A549 (cell line): ENCODE measurements around the gene BHMT. TPM values are rescaled to one million over a fixed set of nuclear protein-coding genes. Genes with fewer than 3 reads are reported as not detected.

Source experiments
- ATAC-seq, 2 experiments: fragments of 200-7000 bp in 1 of 2; fragments of >200 bp in 1 of 2; cut with Nextera tagmentation in 1 of 2; cut with Tn5 transposase in 1 of 2; 3 replicates each; pipeline versions ENCODE4 v1.8.0 to v1.9.1; 2018 to 2020; ENCODE audit warnings: mild to moderate bottlenecking in 1 of 2, moderate library complexity in 1 of 2
- CTCF ChIA-PET: fragments of 300-600 bp; sonication (Branson Sonifier 250); formaldehyde crosslinking; extraction: SDS; loops from one replicate; lab custom pipeline; 2021; ENCODE audit warnings: antibody characterized with exemption, inconsistent platforms; lab: Yijun Ruan, JAX
- POLR2A ChIA-PET: fragments of 350-600 bp; formaldehyde crosslinking; extraction: SDS; loops from one replicate; lab custom pipeline; 2021; ENCODE audit warnings: antibody characterized with exemption, inconsistent platforms; lab: Yijun Ruan, JAX
- DNase-seq, 2 experiments: peaks; one replicate each; pipeline versions ENCODE4 v3.0.0 to v3.0.0-alpha.2; 2011 to 2016; ENCODE audit warnings: low read depth in 1 of 2, low spot score in 1 of 2
- FAIRE-seq: peaks from 2 replicates; lab custom pipeline; 2011; peaks lifted over from hg19 to GRCh38; lab: Jason Lieb, UNC
- H3K27ac ChIP-seq, 2 experiments: fragments of >200 bp; sonication (Bioruptor Twin); formaldehyde crosslinking; 3 replicates each; pipeline ENCODE4 v1.5.1; 2016 to 2017
- H3K4me1 ChIP-seq: fragments of >200 bp; sonication (Bioruptor Twin); formaldehyde crosslinking; 3 replicates; pipeline ENCODE4 v1.6.1; 2016
- H3K4me2 ChIP-seq: fragments of >200 bp; sonication (Bioruptor Twin); formaldehyde crosslinking; 3 replicates; pipeline ENCODE4 v1.6.1; 2016
- H3K4me3 ChIP-seq: fragments of >200 bp; sonication (Bioruptor Twin); formaldehyde crosslinking; 3 replicates; pipeline ENCODE4 v1.5.1; 2016
- H3K9me3 ChIP-seq: fragments of >200 bp; sonication (Bioruptor Twin); formaldehyde crosslinking; 3 replicates; pipeline ENCODE4 v1.6.1; 2016
- EHF ChIP-seq: fragments of 250-450 bp; sonication (Bioruptor Pico); IDR thresholded peaks from 2 replicates; pipeline ENCODE4 v1.5.0; 2020; ENCODE audit warnings: mild to moderate bottlenecking
- EHMT2 ChIP-seq: fragments of 200-600 bp; sonication (generic); IDR thresholded peaks from 2 replicates; pipeline ENCODE4 v1.6.1; 2016; ENCODE audit warnings: antibody characterized with exemption, low read depth, mild to moderate bottlenecking, moderate library complexity
- FOSL2 ChIP-seq, 2 experiments: fragments of 450-650 bp in 1 of 2; fragments of >200 bp in 1 of 2; sonication (Bioruptor Twin) in 1 of 2; formaldehyde crosslinking; IDR thresholded peaks; 2 replicates each; pipeline versions ENCODE4 v1.5.0 to v1.6.1; 2016 to 2020; ENCODE audit warnings: mild to moderate bottlenecking in 1 of 2, moderate library complexity in 1 of 2
- FOXS1 ChIP-seq: fragments of 250-450 bp; sonication (Bioruptor Pico); IDR thresholded peaks from 2 replicates; pipeline ENCODE4 v1.5.0; 2020; ENCODE audit warnings: mild to moderate bottlenecking, moderate library complexity
- GATA3 ChIP-seq: IDR thresholded peaks from 2 replicates; pipeline ENCODE4 v1.6.1; 2012; ENCODE audit warnings: borderline replicate concordance
- HOXB5 ChIP-seq: fragments of 250-450 bp; sonication (Bioruptor Pico); IDR thresholded peaks from 2 replicates; pipeline ENCODE4 v1.5.0; 2020; ENCODE audit warnings: mild to moderate bottlenecking, moderate library complexity
- KDM5A ChIP-seq: fragments of 200-600 bp; sonication (generic); IDR thresholded peaks from 2 replicates; pipeline ENCODE4 v1.6.1; 2016; ENCODE audit warnings: antibody characterized with exemption, mild to moderate bottlenecking
- MAZ ChIP-seq: fragments of 150-350 bp; IDR thresholded peaks from 2 replicates; pipeline ENCODE4 v1.6.1; 2014; ENCODE audit warnings: antibody characterized with exemption, low read depth, low read length, borderline replicate concordance
- NFE2L2 ChIP-seq: fragments of 150-350 bp; conservative IDR thresholded peaks from 2 replicates; pipeline ENCODE4 v1.6.1; 2014; ENCODE audit warnings: low read length
- NPAS2 ChIP-seq: fragments of 250-450 bp; sonication (Bioruptor Pico); IDR thresholded peaks from 2 replicates; pipeline ENCODE4 v1.8.0; 2022; ENCODE audit warnings: mild to moderate bottlenecking, moderate library complexity, borderline replicate concordance
- NR3C1 ChIP-seq: fragments of >200 bp; sonication (Bioruptor Twin); formaldehyde crosslinking; IDR thresholded peaks from 3 replicates; pipeline ENCODE4 v1.6.1; 2017
- RARB ChIP-seq: fragments of 250-450 bp; sonication (Bioruptor Pico); IDR thresholded peaks from 2 replicates; pipeline ENCODE4 v1.8.0; 2021; ENCODE audit warnings: mild to moderate bottlenecking, moderate library complexity
- RFX5 ChIP-seq: fragments of 450-650 bp; IDR thresholded peaks from 2 replicates; pipeline ENCODE4 v1.7.1; 2014; ENCODE audit warnings: antibody characterized with exemption, mild to moderate bottlenecking, moderate library complexity
- RNF2 ChIP-seq: fragments of 200-600 bp; sonication (generic); IDR thresholded peaks from 2 replicates; pipeline ENCODE4 v1.6.1; 2016; ENCODE audit warnings: low read depth, mild to moderate bottlenecking, antibody characterized with exemption, moderate library complexity, borderline replicate concordance
- TP53 ChIP-seq: fragments of 250-450 bp; sonication (Bioruptor Pico); IDR thresholded peaks from 2 replicates; pipeline ENCODE4 v1.5.0; 2021; ENCODE audit warnings: mild to moderate bottlenecking, moderate library complexity
- ZNF302 ChIP-seq: fragments of 250-450 bp; sonication (Bioruptor Pico); IDR thresholded peaks from 2 replicates; pipeline ENCODE4 v1.9.0; 2021; ENCODE audit warnings: inconsistent platforms, mild to moderate bottlenecking, moderate library complexity
- ZSCAN20 ChIP-seq: fragments of 250-450 bp; sonication (Bioruptor Pico); IDR thresholded peaks from 2 replicates; pipeline ENCODE4 v1.8.0; 2022; ENCODE audit warnings: mild to moderate bottlenecking, moderate library complexity
- WGBS: methylation state at CpG from one replicate; pipeline ENCODE4 v1.1.6; 2017; ENCODE audit errors: missing lambda C conversion rate; 5-methylcytosine and 5-hydroxymethylcytosine counted together
- polyA plus RNA-seq, 4 experiments: library from polyadenylated mRNA; depleted of rRNA in 3 of 4; stranded (reverse); fragments of >200 nt; fragmentation: RNase III in 1 of 4; extraction: RNeasy Plus Mini Kit Qiagen cat#74134 plus additional on column Dnase treatment in 1 of 4; gene quantifications; 2 replicates in 3 of 4; 3 replicates in 1 of 4; pipeline ENCODE4 v1.2.3, GENCODE V29; 2011 to 2017
- TF ChIP-seq, protein P1 (sequence below): fragments of >200 bp; sonication (Bioruptor Twin); formaldehyde crosslinking; IDR thresholded peaks from 2 replicates; pipeline ENCODE4 v1.6.1; 2016
- TF ChIP-seq, protein P2 (sequence below): fragments of 250-450 bp; sonication (Bioruptor Pico); IDR thresholded peaks from 2 replicates; pipeline ENCODE4 v1.5.0; 2021; ENCODE audit warnings: mild to moderate bottlenecking, moderate library complexity, borderline replicate concordance
- TF ChIP-seq, protein P3 (sequence below): IDR thresholded peaks from 2 replicates; pipeline ENCODE4 v1.6.1; 2012; ENCODE audit warnings: low read depth, borderline replicate concordance
- TF ChIP-seq, protein P4 (sequence below): IDR thresholded peaks from 2 replicates; pipeline ENCODE4 v1.6.1; 2012

The BHMT gene
- polyA plus RNA-seq, 2 of the 4 experiments (the other 2 are of a cell fraction): not detected

DNA sequence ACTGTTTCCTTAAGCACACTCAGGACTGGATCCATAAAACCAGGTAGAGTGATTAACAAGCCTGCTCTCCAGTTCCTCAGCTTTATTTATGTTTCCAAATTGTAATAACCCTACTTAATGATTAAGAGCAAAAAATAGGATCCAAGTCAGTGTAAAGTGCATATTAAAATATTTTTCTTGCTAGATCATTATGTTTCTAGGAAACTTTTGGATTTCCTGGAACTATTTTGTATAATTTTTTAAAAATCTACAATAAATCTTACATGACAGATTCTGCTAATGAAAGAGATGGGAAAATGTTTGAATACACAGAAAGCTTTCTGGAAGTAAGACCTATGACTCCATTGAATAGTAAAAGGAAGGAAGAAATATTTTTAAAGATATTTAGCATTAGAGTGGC is 35.5 kb downstream of the BHMT start:
- ChIA-PET POLR2A (no interaction called here), CTCF (interaction anchor here (0.6 to 2.0 kb wide), 5 partner anchors 9 to 123 kb away, joined by 3 to 16 read pairs (median 5); no protein-coding TSS in a partner anchor)
- Histone ChIP-seq H3K27ac (no peak overlapping the region), H3K4me2 (no peak overlapping the region), H3K4me1 (peaks cover 12% of the 10 kb centered on the region), H3K4me3 (no peak overlapping the region), H3K9me3 (no peaks in the 10 kb centered on the region)
- no peak for FAIRE-seq
- TF ChIP-seq EHMT2 (no peak), FOXS1 (CRISPR knock-in tag) (no peak), GATA3 (no peak), RNF2 (no peak)
- TF ChIP-seq, protein P1, sequence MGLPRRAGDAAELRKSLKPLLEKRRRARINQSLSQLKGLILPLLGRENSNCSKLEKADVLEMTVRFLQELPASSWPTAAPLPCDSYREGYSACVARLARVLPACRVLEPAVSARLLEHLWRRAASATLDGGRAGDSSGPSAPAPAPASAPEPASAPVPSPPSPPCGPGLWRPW: no peak
- no peak for DNase-seq
- ATAC-seq: no peak

DNA sequence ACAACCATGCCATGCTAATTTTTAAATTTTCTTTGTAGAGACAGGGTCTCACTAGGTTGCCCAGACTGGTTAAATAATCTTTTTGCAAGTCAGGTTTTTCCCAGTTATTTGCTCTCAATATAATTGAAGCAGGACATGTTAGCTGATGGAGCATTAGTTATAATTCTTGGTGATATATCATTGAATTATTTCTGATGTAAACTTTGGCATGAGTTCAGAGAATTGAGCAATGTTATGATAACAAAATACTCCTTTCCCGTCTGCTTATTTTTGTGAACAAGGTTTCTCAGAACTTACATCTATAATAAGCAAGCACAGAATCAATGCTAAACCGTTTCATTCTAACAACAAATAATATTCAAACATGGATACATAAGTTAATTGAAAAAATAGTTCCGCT is 37.8 kb downstream of the BHMT start:
- ATAC-seq (no peak), FAIRE-seq (no peak), DNase-seq (no peak)
- no peak overlapping the region for H3K27ac ChIP-seq
- peaks cover under 1% of the 10 kb centered on the region; the same call in 2 of the 3 replicates for H3K4me1 ChIP-seq
- TF ChIP-seq ZSCAN20 (CRISPR knock-in tag) (no peak), KDM5A (no peak), ZNF302 (CRISPR knock-in tag) (no peak), NPAS2 (no peak), TP53 (no peak), RARB (CRISPR knock-in tag) (no peak), NFE2L2 (no peak), EHF (CRISPR knock-in tag) (no peak), RFX5 (no peak), NR3C1 (no peak), FOSL2 (IDR thresholded peaks at IDR 0.05) (no peak), FOSL2 (CRISPR knock-in tag; IDR thresholded peaks at IDR 0.05) (no peak), MAZ (no peak), HOXB5 (no peak), RNF2 (no peak)
- TF ChIP-seq, protein P2, sequence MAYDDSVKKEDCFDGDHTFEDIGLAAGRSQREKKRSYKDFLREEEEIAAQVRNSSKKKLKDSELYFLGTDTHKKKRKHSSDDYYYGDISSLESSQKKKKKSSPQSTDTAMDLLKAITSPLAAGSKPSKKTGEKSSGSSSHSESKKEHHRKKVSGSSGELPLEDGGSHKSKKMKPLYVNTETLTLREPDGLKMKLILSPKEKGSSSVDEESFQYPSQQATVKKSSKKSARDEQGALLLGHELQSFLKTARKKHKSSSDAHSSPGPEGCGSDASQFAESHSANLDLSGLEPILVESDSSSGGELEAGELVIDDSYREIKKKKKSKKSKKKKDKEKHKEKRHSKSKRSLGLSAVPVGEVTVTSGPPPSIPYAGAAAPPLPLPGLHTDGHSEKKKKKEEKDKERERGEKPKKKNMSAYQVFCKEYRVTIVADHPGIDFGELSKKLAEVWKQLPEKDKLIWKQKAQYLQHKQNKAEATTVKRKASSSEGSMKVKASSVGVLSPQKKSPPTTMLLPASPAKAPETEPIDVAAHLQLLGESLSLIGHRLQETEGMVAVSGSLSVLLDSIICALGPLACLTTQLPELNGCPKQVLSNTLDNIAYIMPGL (CRISPR knock-in tag): no peak
- TF ChIP-seq, protein P3, sequence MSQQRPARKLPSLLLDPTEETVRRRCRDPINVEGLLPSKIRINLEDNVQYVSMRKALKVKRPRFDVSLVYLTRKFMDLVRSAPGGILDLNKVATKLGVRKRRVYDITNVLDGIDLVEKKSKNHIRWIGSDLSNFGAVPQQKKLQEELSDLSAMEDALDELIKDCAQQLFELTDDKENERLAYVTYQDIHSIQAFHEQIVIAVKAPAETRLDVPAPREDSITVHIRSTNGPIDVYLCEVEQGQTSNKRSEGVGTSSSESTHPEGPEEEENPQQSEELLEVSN: no peak
- TF ChIP-seq, protein P4, sequence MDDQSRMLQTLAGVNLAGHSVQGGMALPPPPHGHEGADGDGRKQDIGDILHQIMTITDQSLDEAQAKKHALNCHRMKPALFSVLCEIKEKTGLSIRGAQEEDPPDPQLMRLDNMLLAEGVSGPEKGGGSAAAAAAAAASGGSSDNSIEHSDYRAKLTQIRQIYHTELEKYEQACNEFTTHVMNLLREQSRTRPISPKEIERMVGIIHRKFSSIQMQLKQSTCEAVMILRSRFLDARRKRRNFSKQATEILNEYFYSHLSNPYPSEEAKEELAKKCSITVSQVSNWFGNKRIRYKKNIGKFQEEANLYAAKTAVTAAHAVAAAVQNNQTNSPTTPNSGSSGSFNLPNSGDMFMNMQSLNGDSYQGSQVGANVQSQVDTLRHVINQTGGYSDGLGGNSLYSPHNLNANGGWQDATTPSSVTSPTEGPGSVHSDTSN: no peak
- WGBS: 66% methylated on average over 3 of the region's 3 CpGs
- no peak overlapping the region for H3K4me2 ChIP-seq
- no peak overlapping the region for H3K4me3 ChIP-seq
- H3K9me3 ChIP-seq: no peaks in the 10 kb centered on the region
- ChIA-PET CTCF (no interaction called here), POLR2A (no interaction called here)
